LNCaP clone FGC (cell line): ENCODE data around the gene MINPP1.
A peak's percentile ranks its signal among the peaks of the same experiment; 100 is the strongest.
"Not testable (repeated sequence)": the region's sequence is repeated elsewhere in the genome, so short reads cannot be mapped to it uniquely, and the experiment has no call there.

Source experiments
- DNase-seq: peaks from one replicate; pipeline ENCODE4 v3.0.0-alpha.2; 2011; ENCODE audit warnings: low read depth
- H3K4me3 ChIP-seq: 2 replicates; pipeline ENCODE4 v1.5.1; 2011; ENCODE audit warnings: mild to moderate bottlenecking, low read depth, low read length, control low read depth
- CTCF ChIP-seq: IDR thresholded peaks from 2 replicates; pipeline ENCODE4 v1.5.1; 2012; ENCODE audit warnings: mild to moderate bottlenecking; ENCODE audit not compliant: control insufficient read depth, insufficient read depth; ENCODE audit errors: extremely low read depth

The MINPP1 gene

GRCh38 chr10:87504640-87505365, at the start of gene MINPP1:
Gene MINPP1 (plus strand): TSS chr10:87504893. CDS start chr10:87504916, 23 bp downstream.
- DNase-seq: peak; percentile 19

GRCh38 chr10:87456586-87457220, 48.0 kb upstream of the MINPP1 start:
- H3K4me3 ChIP-seq, DNase-seq: not testable (repeated sequence)

More at GRCh38 chr10:87504640-87505365, at the start of gene MINPP1:
- no peak for TF ChIP-seq CTCF
- peak within 1 kb of the TSS; percentile 80 for H3K4me3 ChIP-seq

- H3K4me3 ChIP-seq, DNase-seq: not testable (repeated sequence)
Measured at GRCh38 chr10:87461751-87462150, 42.9 kb upstream of the MINPP1 start.

- DNase-seq, H3K4me3 ChIP-seq: not testable (repeated sequence)
Measured at GRCh38 chr10:87466849-87467248, 37.8 kb upstream of the MINPP1 start.

- not testable (repeated sequence) for H3K4me3 ChIP-seq
- peak; percentile 22 for DNase-seq
Measured at GRCh38 chr10:87488733-87489132, 16.0 kb upstream of the MINPP1 start.

- not testable (repeated sequence) for H3K4me3 ChIP-seq, DNase-seq
Measured at GRCh38 chr10:87490285-87490684, 14.4 kb upstream of the MINPP1 start.

- H3K4me3 ChIP-seq, DNase-seq: not testable (repeated sequence)
Measured at GRCh38 chr10:87492450-87492849, 12.2 kb upstream of the MINPP1 start.

GRCh38 chr10:87495446-87495845, 9.2 kb upstream of the MINPP1 start:
- H3K4me3 ChIP-seq, DNase-seq: not testable (repeated sequence)

- H3K4me3 ChIP-seq: not testable (repeated sequence)
Measured at GRCh38 chr10:87497386-87497785, 7.3 kb upstream of the MINPP1 start.

GRCh38 chr10:87498106-87498789, 6.4 kb upstream of the MINPP1 start:
- not testable (repeated sequence) for DNase-seq

More at GRCh38 chr10:87497386-87497785, 7.3 kb upstream of the MINPP1 start:
- DNase-seq: not testable (repeated sequence)

GRCh38 chr10:87500646-87501048, 4.0 kb upstream of the MINPP1 start:
- H3K4me3 ChIP-seq: no peak overlapping the region
- DNase-seq: peak; percentile 36
- TF ChIP-seq CTCF: no peak

More at GRCh38 chr10:87498106-87498789, 6.4 kb upstream of the MINPP1 start:
- not testable (repeated sequence) for H3K4me3 ChIP-seq

GRCh38 chr10:87503401-87503800, 1.3 kb upstream of the MINPP1 start:
- DNase-seq: no peak
- no peak for TF ChIP-seq CTCF
- no peak overlapping the region for H3K4me3 ChIP-seq
